K562 (cell line): ENCODE data around the gene FTL. TPM values are rescaled to one million over a fixed set of nuclear protein-coding genes. Genes with fewer than 3 reads are reported as not detected.

Experiments
- CHD1 ChIP-seq: fragments of 200-600 bp; sonication (generic); IDR thresholded peaks from one replicate; pipeline ENCODE4 v1.6.1; 2012; ENCODE audit warnings: mild to moderate bottlenecking, moderate library complexity, low read length, inconsistent platforms
- E2F3 ChIP-seq: fragments of 250-450 bp; sonication (Bioruptor Pico); IDR thresholded peaks from 2 replicates; pipeline ENCODE4 v1.4.0; 2020; ENCODE audit warnings: mild to moderate bottlenecking
- FOSL1 ChIP-seq: fragments of 200-800 bp; sonication (Bioruptor generic); conservative IDR thresholded peaks from 2 replicates; pipeline ENCODE4 v1.6.1; 2016; ENCODE audit warnings: missing genetic modification characterization, missing compliant biosample characterization
- MYC ChIP-seq, 2 experiments: fragments of 250-450 bp in 1 of 2; sonication (Bioruptor Pico) in 1 of 2; IDR thresholded peaks; 2 replicates each; pipeline versions ENCODE4 v1.5.1 to v1.6.1; 2012 to 2021; ENCODE audit warnings: low read depth in 2 of 2, borderline replicate concordance in 1 of 2, improper control_type of control experiment in 1 of 2, low read length in 1 of 2, mild to moderate bottlenecking in 1 of 2, moderate library complexity in 1 of 2
- NFE2L1 ChIP-seq: fragments of 450-650 bp; IDR thresholded peaks from 2 replicates; pipeline ENCODE4 v1.6.1; 2016; ENCODE audit warnings: missing genetic modification characterization, low read depth, mild to moderate bottlenecking, missing compliant biosample characterization, moderate library complexity, borderline replicate concordance
- PTTG1 ChIP-seq: fragments of 450-650 bp; IDR thresholded peaks from 2 replicates; pipeline ENCODE4 v1.6.1; 2016; ENCODE audit warnings: low read depth, mild to moderate bottlenecking, missing genetic modification characterization, missing compliant biosample characterization
- RB1 ChIP-seq: fragments of 450-650 bp; IDR thresholded peaks from 2 replicates; pipeline ENCODE4 v1.6.1; 2017; ENCODE audit warnings: low read depth, mild to moderate bottlenecking
- RBM15 ChIP-seq: fragments of 200-400 bp; formaldehyde crosslinking; IDR thresholded peaks from 2 replicates; pipeline ENCODE4 v1.6.1; 2018; ENCODE audit warnings: mild to moderate bottlenecking, low read length, moderate library complexity; ENCODE audit not compliant: insufficient read depth
- RBM22 ChIP-seq: fragments of 200-400 bp; formaldehyde crosslinking; IDR thresholded peaks from 2 replicates; pipeline ENCODE4 v1.6.1; 2018; ENCODE audit warnings: low read length, low read depth; ENCODE audit not compliant: poor library complexity, severe bottlenecking
- SETDB1 ChIP-seq: IDR thresholded peaks from one replicate; pipeline ENCODE4 v1.6.1; 2012; ENCODE audit warnings: low read length, control low read depth, inconsistent platforms
- SIX5 ChIP-seq, 2 experiments: IDR thresholded peaks; 2 replicates each; pipeline ENCODE4 v1.6.1; 2011; ENCODE audit warnings: low read length in 2 of 2, borderline replicate concordance in 1 of 2, low read depth in 1 of 2, mild to moderate bottlenecking in 1 of 2, moderate library complexity in 1 of 2; ENCODE audit not compliant: insufficient read depth in 1 of 2
- SUPT5H ChIP-seq: fragments of 450-650 bp; IDR thresholded peaks from 2 replicates; pipeline ENCODE4 v1.6.1; 2016
- ZFX ChIP-seq: sonication (generic); formaldehyde crosslinking; IDR thresholded peaks from 2 replicates; pipeline ENCODE4 v1.8.0; 2022; ENCODE audit warnings: mild to moderate bottlenecking, missing genetic modification reagents, moderate library complexity
- ZNF780A ChIP-seq: fragments of 250-450 bp; sonication (Bioruptor Pico); IDR thresholded peaks from 2 replicates; pipeline ENCODE4 v1.5.0; 2021; ENCODE audit warnings: mild to moderate bottlenecking
- polyA plus RNA-seq, 8 experiments: library from polyadenylated mRNA; depleted of rRNA in 4 of 8; stranded (reverse) in 5 of 8; unstranded in 3 of 8; fragments of >200 nt; fragmentation: Nextera tagmentation in 2 of 8; fragmentation: Illumina TruSeq in 1 of 8; extraction: Ambion mirVana in 2 of 8; extraction: Trizol in 1 of 8; gene quantifications; 2 replicates each; pipeline versions ENCODE4 v1.2.1 to v1.2.3, GENCODE V29; 2011 to 2014; ENCODE audit warnings: inconsistent platforms in 1 of 8, missing spikeins in 1 of 8
- total RNA-seq, 7 experiments: library from RNA; depleted of rRNA in 6 of 7; stranded (reverse); fragments of >200 nt in 6 of 7; fragmentation: Illumina TruSeq in 2 of 7; extraction: Trizol in 2 of 7; gene quantifications; 2 replicates each; pipeline versions ENCODE4 v1.2.1 to v1.2.3, GENCODE V29; 2011 to 2021; ENCODE audit warnings: low replicate concordance in 1 of 7
- TF ChIP-seq, protein P1 (sequence below): sonication (generic); formaldehyde crosslinking; IDR thresholded peaks from 2 replicates; pipeline ENCODE4 v1.8.0; 2022; ENCODE audit warnings: mild to moderate bottlenecking, missing genetic modification reagents
- TF ChIP-seq, protein P2 (sequence below): fragments of 250-450 bp; sonication (Bioruptor Pico); IDR thresholded peaks from 2 replicates; pipeline ENCODE4 v1.5.0; 2020; ENCODE audit warnings: mild to moderate bottlenecking, borderline replicate concordance
- TF ChIP-seq, protein P3 (sequence below): sonication (generic); formaldehyde crosslinking; IDR thresholded peaks from 2 replicates; pipeline ENCODE4 v1.8.1; 2023; ENCODE audit warnings: missing genetic modification reagents, mild to moderate bottlenecking, borderline replicate concordance

Gene FTL
- total and polyA plus RNA-seq, 9 of the 15 experiments (the other 6 are each of a cell fraction or from before 2014, with no cell fraction given) = 1,231 to 27,415 (median 3,965) TPM

DNA sequence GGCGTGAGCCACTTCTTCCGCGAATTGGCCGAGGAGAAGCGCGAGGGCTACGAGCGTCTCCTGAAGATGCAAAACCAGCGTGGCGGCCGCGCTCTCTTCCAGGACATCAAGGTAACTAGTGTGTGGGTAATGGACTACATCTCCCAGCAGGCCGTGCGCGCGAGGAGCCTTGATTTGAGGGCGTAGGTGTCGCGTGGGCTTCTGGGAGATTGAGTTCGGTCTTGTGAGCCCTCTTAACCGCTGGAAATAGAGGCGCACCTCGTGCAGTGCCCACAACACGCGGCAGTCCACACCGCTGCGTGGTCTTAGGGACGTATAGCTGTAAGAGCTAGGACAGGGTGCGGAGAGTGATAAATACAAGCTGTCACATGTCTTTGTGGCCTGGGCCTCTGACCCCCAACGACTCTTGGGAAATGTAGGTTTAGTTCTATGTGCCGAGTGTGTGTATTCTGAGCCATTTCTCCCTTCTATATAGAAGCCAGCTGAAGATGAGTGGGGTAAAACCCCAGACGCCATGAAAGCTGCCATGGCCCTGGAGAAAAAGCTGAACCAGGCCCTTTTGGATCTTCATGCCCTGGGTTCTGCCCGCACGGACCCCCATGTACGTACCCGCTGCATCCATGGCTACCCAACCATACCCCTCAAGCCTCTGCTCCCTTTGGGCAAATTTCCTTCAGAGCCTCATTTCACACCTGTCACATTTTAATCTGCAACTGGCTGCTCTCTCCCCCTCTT lies 864 bp downstream of the FTL start (continued):
- TF ChIP-seq FOSL1 (no peak), RB1 (no peak), SIX5 (IDR thresholded peaks at IDR 0.05; ENCODE audit: borderline replicate concordance in 1 of 2, insufficient read depth in 1 of 2, low read depth in 1 of 2, low read length in 2 of 2) (peak; percentile 81 to 85), MYC (IDR thresholded peaks at IDR 0.05; ENCODE audit: low read depth, low read length) (peak; percentile 54; the same call in 1 of the 2 replicates), MYC (CRISPR knock-in tag; IDR thresholded peaks at IDR 0.05; ENCODE audit: borderline replicate concordance, low read depth) (peak; percentile 37; the same call in 1 of the 2 replicates), E2F3 (CRISPR knock-in tag) (no peak), NFE2L1 (tag) (no peak), ZNF780A (CRISPR knock-in tag) (no peak), PTTG1 (tag) (no peak), CHD1 (peak; percentile 52), SUPT5H (peak; percentile 12), RBM15 (no peak), ZFX (CRISPR knock-in tag) (no peak; the same call in 1 of the 2 replicates), SETDB1 (no peak), RBM22 (peak; percentile 73)
- TF ChIP-seq, protein P1, sequence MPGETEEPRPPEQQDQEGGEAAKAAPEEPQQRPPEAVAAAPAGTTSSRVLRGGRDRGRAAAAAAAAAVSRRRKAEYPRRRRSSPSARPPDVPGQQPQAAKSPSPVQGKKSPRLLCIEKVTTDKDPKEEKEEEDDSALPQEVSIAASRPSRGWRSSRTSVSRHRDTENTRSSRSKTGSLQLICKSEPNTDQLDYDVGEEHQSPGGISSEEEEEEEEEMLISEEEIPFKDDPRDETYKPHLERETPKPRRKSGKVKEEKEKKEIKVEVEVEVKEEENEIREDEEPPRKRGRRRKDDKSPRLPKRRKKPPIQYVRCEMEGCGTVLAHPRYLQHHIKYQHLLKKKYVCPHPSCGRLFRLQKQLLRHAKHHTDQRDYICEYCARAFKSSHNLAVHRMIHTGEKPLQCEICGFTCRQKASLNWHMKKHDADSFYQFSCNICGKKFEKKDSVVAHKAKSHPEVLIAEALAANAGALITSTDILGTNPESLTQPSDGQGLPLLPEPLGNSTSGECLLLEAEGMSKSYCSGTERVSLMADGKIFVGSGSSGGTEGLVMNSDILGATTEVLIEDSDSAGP (CRISPR knock-in tag) = peak; percentile 9; the same call in 1 of the 2 replicates
- TF ChIP-seq, protein P2, sequence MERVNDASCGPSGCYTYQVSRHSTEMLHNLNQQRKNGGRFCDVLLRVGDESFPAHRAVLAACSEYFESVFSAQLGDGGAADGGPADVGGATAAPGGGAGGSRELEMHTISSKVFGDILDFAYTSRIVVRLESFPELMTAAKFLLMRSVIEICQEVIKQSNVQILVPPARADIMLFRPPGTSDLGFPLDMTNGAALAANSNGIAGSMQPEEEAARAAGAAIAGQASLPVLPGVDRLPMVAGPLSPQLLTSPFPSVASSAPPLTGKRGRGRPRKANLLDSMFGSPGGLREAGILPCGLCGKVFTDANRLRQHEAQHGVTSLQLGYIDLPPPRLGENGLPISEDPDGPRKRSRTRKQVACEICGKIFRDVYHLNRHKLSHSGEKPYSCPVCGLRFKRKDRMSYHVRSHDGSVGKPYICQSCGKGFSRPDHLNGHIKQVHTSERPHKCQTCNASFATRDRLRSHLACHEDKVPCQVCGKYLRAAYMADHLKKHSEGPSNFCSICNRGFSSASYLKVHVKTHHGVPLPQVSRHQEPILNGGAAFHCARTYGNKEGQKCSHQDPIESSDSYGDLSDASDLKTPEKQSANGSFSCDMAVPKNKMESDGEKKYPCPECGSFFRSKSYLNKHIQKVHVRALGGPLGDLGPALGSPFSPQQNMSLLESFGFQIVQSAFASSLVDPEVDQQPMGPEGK (CRISPR knock-in tag) = no peak
- TF ChIP-seq, protein P3, sequence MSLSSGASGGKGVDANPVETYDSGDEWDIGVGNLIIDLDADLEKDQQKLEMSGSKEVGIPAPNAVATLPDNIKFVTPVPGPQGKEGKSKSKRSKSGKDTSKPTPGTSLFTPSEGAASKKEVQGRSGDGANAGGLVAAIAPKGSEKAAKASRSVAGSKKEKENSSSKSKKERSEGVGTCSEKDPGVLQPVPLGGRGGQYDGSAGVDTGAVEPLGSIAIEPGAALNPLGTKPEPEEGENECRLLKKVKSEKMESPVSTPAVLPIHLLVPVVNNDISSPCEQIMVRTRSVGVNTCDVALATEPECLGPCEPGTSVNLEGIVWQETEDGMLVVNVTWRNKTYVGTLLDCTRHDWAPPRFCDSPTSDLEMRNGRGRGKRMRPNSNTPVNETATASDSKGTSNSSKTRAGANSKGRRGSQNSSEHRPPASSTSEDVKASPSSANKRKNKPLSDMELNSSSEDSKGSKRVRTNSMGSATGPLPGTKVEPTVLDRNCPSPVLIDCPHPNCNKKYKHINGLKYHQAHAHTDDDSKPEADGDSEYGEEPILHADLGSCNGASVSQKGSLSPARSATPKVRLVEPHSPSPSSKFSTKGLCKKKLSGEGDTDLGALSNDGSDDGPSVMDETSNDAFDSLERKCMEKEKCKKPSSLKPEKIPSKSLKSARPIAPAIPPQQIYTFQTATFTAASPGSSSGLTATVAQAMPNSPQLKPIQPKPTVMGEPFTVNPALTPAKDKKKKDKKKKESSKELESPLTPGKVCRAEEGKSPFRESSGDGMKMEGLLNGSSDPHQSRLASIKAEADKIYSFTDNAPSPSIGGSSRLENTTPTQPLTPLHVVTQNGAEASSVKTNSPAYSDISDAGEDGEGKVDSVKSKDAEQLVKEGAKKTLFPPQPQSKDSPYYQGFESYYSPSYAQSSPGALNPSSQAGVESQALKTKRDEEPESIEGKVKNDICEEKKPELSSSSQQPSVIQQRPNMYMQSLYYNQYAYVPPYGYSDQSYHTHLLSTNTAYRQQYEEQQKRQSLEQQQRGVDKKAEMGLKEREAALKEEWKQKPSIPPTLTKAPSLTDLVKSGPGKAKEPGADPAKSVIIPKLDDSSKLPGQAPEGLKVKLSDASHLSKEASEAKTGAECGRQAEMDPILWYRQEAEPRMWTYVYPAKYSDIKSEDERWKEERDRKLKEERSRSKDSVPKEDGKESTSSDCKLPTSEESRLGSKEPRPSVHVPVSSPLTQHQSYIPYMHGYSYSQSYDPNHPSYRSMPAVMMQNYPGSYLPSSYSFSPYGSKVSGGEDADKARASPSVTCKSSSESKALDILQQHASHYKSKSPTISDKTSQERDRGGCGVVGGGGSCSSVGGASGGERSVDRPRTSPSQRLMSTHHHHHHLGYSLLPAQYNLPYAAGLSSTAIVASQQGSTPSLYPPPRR (CRISPR knock-in tag) = no peak
